GM19395 (cell line): ENCODE data around the gene NR1H2.

Source experiments
- ATAC-seq: cut with Tn5 transposase; IDR thresholded peaks from one replicate; pipeline ENCODE4 v1.9.1; 2021; ENCODE audit warnings: mild to moderate bottlenecking, moderate library complexity; ENCODE audit not compliant: unreplicated experiment

NR1H2 gene

GRCh38 chr19:50399368-50399745 lies 23.1 kb downstream of the NR1H2 start:
- ATAC-seq, result no peak

DNA sequence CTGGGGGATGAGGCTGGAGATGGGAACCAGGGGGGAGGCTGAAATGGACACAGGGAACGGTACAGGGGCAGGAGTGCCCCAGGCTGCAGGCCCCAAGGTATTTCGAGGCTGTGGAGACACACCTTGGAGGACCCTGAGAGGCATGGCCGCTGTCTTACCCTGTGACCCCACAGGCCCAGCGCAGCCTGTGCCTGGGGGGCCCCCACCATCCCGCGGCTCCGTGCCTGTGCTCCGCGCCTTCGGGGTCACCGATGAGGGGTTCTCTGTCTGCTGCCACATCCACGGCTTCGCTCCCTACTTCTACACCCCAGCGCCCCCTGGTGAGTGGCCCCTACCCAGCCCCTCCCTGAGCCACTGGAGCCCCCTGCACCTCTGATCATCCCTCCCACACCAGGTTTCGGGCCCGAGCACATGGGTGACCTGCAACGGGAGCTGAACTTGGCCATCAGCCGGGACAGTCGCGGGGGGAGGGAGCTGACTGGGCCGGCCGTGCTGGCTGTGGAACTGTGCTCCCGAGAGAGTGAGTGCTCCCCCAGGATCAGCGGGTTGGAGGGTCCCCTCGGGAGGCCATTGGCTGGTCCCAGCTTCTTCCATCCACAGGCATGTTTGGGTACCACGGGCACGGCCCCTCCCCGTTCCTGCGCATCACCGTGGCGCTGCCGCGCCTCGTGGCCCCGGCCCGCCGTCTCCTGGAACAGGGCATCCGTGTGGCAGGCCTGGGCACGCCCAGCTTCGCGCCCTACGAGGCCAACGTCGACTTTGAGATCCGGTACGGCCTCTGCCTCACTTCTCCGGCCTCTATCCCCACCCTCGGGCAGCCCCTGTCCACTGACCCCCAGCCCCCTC lies 25.6 kb downstream of the NR1H2 start:
- no peak for ATAC-seq

GRCh38 chr19:50402544-50403301 lies 26.5 kb downstream of the NR1H2 start:
- ATAC-seq, result no peak

GRCh38 chr19:50406156-50406820 lies 30.0 kb downstream of the NR1H2 start:
- ATAC-seq, result no peak

- ATAC-seq, result no peak
Measured at GRCh38 chr19:50406829-50407228, 30.6 kb downstream of the NR1H2 start.

DNA sequence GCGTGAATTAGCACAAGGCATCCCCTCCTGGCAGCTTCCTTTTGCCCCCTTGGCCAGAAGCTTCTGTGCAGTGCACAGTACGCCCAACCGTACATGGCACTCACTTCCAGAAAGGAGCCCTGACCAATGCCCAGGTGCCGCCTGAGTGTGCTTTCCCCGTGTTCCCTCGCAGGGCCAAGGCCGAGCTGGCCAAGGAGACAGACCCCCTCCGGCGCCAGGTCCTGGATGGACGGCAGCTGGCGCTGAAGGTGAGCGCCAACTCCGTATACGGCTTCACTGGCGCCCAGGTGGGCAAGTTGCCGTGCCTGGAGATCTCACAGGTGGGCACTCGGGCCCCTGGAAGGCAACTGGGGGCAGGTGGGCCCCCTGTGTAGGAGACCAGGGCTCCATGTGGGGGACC lies 33.1 kb downstream of the NR1H2 start:
- no peak for ATAC-seq

GRCh38 chr19:50410109-50410508 lies 33.9 kb downstream of the NR1H2 start:
- no peak for ATAC-seq

DNA sequence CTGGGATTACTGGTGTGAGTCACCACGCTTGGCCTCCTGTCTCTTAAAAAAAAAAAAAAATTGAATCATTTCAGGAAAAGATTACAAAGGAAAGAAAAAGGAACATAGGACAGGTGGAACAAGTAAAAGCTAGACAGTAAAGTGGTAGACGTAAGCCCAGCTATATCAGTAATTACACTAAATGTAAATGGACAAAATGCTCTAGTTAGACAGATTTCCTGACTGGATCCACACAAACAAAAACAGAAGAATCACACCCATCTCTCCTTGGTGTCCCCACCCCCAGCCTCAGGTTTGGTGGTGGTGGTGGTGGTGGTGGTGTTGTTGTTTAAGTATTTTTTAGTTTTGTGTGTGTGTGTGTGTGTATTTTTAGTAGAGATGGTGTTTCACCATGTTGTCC lies 36.2 kb downstream of the NR1H2 start:
- no peak for ATAC-seq

DNA sequence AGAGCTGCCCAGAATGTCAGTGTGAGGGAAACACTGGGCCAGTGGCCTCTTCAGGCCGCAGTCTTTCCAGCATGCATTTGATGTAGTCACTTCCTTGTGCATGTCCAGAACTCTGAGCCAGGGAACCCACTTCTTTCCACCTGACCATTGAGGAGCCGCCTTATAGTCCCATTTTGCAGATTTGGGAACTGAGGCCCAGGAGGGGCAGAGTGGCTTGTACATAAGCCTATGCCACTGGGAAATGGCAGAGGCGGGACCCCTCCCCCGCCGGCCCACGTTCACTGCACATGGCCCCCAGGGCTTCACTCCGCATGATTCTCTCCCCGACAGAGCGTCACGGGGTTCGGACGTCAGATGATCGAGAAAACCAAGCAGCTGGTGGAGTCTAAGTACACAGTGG lies 36.8 kb downstream of the NR1H2 start:
- no peak for ATAC-seq

DNA sequence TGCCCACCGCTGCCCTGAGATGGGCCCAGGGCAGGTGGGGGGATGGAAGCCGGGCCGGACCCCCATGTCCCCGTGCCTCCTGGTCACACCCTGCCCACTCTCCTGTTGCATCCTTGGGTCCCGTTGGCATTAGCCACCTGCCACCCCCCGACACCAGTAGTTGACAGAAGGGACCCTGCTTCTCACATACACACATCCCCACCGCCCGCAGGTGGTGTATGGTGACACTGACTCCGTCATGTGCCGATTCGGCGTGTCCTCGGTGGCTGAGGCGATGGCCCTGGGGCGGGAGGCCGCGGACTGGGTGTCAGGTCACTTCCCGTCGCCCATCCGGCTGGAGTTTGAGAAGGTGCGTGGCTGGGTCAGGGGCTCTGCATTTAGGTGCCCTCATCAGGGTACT lies 37.3 kb downstream of the NR1H2 start:
- no peak for ATAC-seq

GRCh38 chr19:50414864-50415660 lies 38.8 kb downstream of the NR1H2 start:
- ATAC-seq, result no peak

DNA sequence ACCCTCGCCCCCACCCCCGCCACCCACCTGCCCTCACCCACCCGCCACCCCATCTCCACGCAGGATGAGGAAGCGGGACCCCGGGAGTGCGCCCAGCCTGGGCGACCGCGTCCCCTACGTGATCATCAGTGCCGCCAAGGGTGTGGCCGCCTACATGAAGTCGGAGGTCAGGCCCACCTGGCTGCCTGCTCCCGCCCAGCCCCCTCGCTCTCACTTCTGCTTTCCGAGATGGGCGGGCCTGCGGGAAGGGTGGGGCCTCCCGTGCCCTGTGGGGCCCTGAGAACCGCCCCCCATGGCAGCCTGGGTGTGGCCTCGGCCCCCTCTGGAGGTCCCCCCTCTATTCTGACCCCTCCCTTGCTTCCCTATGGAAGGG lies 39.4 kb downstream of the NR1H2 start:
- no peak for ATAC-seq

- no peak for ATAC-seq
Measured at GRCh38 chr19:50416034-50416977, 40.0 kb downstream of the NR1H2 start.

GRCh38 chr19:50417111-50418081 lies 41.1 kb downstream of the NR1H2 start:
- no peak for ATAC-seq

- no peak for ATAC-seq
Measured at GRCh38 chr19:50418176-50419021, 42.1 kb downstream of the NR1H2 start, which contains the start of gene SPIB. TSS of gene SPIB (plus strand) at chr19:50418938. CDS start at chr19:50418963, 25 bp downstream.

GRCh38 chr19:50419022-50419579 lies 42.8 kb downstream of the NR1H2 start:
- no peak for ATAC-seq

- ATAC-seq, result no peak
Measured at GRCh38 chr19:50419580-50420035, 43.4 kb downstream of the NR1H2 start.
